ENCODE data around the gene SGK1. TPM values are rescaled to one million over a fixed set of nuclear protein-coding genes. Genes with fewer than 3 reads are reported as not detected.
"Not testable (repeated sequence)": the region's sequence is repeated elsewhere in the genome, so short reads cannot be mapped to it uniquely, and the experiment has no call there.

SGK1 gene
- total and polyA plus RNA-seq, 12 donors, result 86.0 to 685 (median 192) TPM

GRCh38 chr6:134216301-134217010 lies 101.5 kb downstream of the SGK1 start:
- no peaks in the 10 kb centered on the region for H3K9me3 ChIP-seq (replicated peaks in 1 of 3)
- DNase-seq, result no peak
- H3K4me1 ChIP-seq (replicated peaks in 1 of 2), result no peaks in the 10 kb centered on the region
- H3K36me3 ChIP-seq (replicated peaks in 1 of 2), result no peaks in the 10 kb centered on the region
- no peak overlapping the region for H3K4me3 ChIP-seq
- H3K27ac ChIP-seq, result peak overlapping the region in 2 of 5 donors; percentile 13 to 63
- WGBS, 4 donors, result 77 to 85% (median 83%) methylated on average over 5 of the region's 5 CpGs
- no peaks in the 10 kb centered on the region for H3K27me3 ChIP-seq
- TF ChIP-seq CTCF (IDR thresholded peaks at IDR 0.05), result no peak
- TF ChIP-seq POLR2A (IDR thresholded peaks at IDR 0.05), result no peak
- intact Hi-C loops (cut with DNase I), result no loop called here

- WGBS, 4 donors, result 91 to 98% (median 95%) methylated on average over 2 of the region's 2 CpGs
- H3K9me3 ChIP-seq (replicated peaks in 1 of 3), result not testable (repeated sequence)
Observed at GRCh38 chr6:134213410-134213809, 104.5 kb downstream of the SGK1 start.

GRCh38 chr6:134211297-134211696 lies 106.6 kb downstream of the SGK1 start:
- TF ChIP-seq CTCF (IDR thresholded peaks at IDR 0.05) (no peak), POLR2A (IDR thresholded peaks at IDR 0.05) (no peak)
- Histone ChIP-seq H3K27ac (no peak overlapping the region), H3K9me3 (replicated peaks in 1 of 3) (no peaks in the 10 kb centered on the region), H3K36me3 (replicated peaks in 1 of 2) (no peaks in the 10 kb centered on the region), H3K4me3 (no peak overlapping the region), H3K4me1 (replicated peaks in 1 of 2) (no peaks in the 10 kb centered on the region), H3K27me3 (no peaks in the 10 kb centered on the region)
- intact Hi-C loops (cut with DNase I), result no loop called here
- DNase-seq, result no peak
- WGBS, 4 donors, result 89 to 97% (median 94%) methylated on average over 3 of the region's 3 CpGs

More at GRCh38 chr6:134213410-134213809, 104.5 kb downstream of the SGK1 start:
- H3K4me3 ChIP-seq; DNase-seq; H3K36me3 ChIP-seq (replicated peaks in 1 of 2); H3K27me3 ChIP-seq; H3K27ac ChIP-seq; H3K4me1 ChIP-seq (replicated peaks in 1 of 2); intact Hi-C loops (cut with DNase I): not testable (repeated sequence)

GRCh38 chr6:134207421-134207820 lies 110.5 kb downstream of the SGK1 start:
- WGBS, 4 donors, result 93 to 96% (median 93%) methylated on average over 4 of the region's 4 CpGs

More at GRCh38 chr6:134207421-134207820, 110.5 kb downstream of the SGK1 start:
- intact Hi-C loops (cut with DNase I), result no loop called here
- Histone ChIP-seq H3K36me3 (replicated peaks in 1 of 2) (no peaks in the 10 kb centered on the region), H3K9me3 (replicated peaks in 1 of 3) (peaks cover 0 to 5% (median 0%) of the 10 kb centered on the region in 3 donors), H3K4me1 (replicated peaks in 1 of 2) (no peaks in the 10 kb centered on the region), H3K27me3 (no peaks in the 10 kb centered on the region), H3K27ac (no peak overlapping the region), H3K4me3 (no peak overlapping the region)
- TF ChIP-seq CTCF (IDR thresholded peaks at IDR 0.05), result no peak
- TF ChIP-seq POLR2A (IDR thresholded peaks at IDR 0.05), result no peak
- no peak for DNase-seq
